Measurements from ENCODE around the gene PSME1. TPM values are rescaled to one million over a fixed set of nuclear protein-coding genes. Genes with fewer than 3 reads are reported as not detected.

Gene PSME1
- total and polyA plus RNA-seq, 2 of the 13 experiments (the other 11 are each of a cell fraction or from before 2014, with no cell fraction given), result 159 to 608 TPM

DNA sequence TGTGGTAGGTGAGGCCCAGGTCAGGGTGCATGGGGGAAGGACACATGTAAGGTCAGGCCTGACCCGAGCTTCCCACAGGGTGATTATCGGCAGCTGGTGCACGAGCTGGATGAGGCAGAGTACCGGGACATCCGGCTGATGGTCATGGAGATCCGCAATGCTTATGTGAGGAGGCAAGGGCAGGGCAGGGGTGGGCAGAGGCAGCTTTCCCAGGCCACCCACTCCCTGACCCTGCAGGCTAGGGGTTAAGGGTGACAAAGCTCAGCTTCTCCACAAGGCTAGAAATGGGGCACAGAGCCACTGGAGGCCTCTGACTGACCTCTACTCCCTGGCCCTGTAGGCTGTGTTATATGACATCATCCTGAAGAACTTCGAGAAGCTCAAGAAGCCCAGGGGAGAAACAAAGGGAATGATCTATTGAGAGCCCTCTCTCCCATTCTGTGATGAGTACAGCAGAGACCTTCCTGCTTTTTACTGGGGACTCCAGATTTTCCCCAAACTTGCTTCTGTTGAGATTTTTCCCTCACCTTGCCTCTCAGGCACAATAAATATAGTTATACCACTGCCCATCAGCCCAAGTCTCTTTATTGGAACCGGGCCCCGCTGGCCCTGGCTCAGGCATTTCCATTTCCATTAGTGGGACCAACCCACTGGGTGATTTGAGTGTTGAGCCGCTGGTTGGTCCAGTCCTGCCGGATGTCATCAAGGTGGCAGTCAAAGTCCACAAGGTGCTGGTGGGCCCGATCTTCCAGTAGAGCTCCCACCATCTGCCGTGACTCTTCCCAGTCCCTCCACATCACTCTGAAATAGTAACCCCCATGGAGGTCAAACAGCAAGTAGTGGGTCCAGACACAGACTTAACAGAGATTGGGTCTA lies 2.6 kb downstream of the PSME1 start (continued):
- TF ChIP-seq, protein P1, sequence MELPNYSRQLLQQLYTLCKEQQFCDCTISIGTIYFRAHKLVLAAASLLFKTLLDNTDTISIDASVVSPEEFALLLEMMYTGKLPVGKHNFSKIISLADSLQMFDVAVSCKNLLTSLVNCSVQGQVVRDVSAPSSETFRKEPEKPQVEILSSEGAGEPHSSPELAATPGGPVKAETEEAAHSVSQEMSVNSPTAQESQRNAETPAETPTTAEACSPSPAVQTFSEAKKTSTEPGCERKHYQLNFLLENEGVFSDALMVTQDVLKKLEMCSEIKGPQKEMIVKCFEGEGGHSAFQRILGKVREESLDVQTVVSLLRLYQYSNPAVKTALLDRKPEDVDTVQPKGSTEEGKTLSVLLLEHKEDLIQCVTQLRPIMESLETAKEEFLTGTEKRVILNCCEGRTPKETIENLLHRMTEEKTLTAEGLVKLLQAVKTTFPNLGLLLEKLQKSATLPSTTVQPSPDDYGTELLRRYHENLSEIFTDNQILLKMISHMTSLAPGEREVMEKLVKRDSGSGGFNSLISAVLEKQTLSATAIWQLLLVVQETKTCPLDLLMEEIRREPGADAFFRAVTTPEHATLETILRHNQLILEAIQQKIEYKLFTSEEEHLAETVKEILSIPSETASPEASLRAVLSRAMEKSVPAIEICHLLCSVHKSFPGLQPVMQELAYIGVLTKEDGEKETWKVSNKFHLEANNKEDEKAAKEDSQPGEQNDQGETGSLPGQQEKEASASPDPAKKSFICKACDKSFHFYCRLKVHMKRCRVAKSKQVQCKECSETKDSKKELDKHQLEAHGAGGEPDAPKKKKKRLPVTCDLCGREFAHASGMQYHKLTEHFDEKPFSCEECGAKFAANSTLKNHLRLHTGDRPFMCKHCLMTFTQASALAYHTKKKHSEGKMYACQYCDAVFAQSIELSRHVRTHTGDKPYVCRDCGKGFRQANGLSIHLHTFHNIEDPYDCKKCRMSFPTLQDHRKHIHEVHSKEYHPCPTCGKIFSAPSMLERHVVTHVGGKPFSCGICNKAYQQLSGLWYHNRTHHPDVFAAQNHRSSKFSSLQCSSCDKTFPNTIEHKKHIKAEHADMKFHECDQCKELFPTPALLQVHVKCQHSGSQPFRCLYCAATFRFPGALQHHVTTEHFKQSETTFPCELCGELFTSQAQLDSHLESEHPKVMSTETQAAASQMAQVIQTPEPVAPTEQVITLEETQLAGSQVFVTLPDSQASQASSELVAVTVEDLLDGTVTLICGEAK (IDR thresholded peaks at IDR 0.05), result no peak
- TF ChIP-seq, protein P1 (CRISPR knock-in tag; IDR thresholded peaks at IDR 0.05), result no peak
- TF ChIP-seq SP140L (CRISPR knock-in tag; IDR thresholded peaks at IDR 0.05; ENCODE audit: borderline replicate concordance) (no peak), ZSCAN29 (CRISPR knock-in tag; conservative IDR thresholded peaks at IDR 0.05) (no peak), MTA1 (CRISPR knock-in tag; IDR thresholded peaks at IDR 0.05; ENCODE audit: borderline replicate concordance) (peak; percentile 49; the same call in 1 of the 2 replicates), SALL1 (CRISPR knock-in tag; IDR thresholded peaks at IDR 0.05) (0 out of 2 replicates have a peak, but pooled peaks have one; percentile 9), RBAK (CRISPR knock-in tag; IDR thresholded peaks at IDR 0.05) (peak; percentile 22; the same call in 1 of the 2 replicates), SYNCRIP (IDR thresholded peaks at IDR 0.05; ENCODE audit: insufficient read depth, low read depth, low read length) (no peak), ZNF530 (CRISPR knock-in tag; IDR thresholded peaks at IDR 0.05; ENCODE audit: low read depth) (no peak)
- TF ChIP-seq, protein P2, sequence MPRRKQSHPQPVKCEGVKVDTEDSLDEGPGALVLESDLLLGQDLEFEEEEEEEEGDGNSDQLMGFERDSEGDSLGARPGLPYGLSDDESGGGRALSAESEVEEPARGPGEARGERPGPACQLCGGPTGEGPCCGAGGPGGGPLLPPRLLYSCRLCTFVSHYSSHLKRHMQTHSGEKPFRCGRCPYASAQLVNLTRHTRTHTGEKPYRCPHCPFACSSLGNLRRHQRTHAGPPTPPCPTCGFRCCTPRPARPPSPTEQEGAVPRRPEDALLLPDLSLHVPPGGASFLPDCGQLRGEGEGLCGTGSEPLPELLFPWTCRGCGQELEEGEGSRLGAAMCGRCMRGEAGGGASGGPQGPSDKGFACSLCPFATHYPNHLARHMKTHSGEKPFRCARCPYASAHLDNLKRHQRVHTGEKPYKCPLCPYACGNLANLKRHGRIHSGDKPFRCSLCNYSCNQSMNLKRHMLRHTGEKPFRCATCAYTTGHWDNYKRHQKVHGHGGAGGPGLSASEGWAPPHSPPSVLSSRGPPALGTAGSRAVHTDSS (CRISPR knock-in tag; conservative IDR thresholded peaks at IDR 0.05), result no peak
- TF ChIP-seq, protein P3, sequence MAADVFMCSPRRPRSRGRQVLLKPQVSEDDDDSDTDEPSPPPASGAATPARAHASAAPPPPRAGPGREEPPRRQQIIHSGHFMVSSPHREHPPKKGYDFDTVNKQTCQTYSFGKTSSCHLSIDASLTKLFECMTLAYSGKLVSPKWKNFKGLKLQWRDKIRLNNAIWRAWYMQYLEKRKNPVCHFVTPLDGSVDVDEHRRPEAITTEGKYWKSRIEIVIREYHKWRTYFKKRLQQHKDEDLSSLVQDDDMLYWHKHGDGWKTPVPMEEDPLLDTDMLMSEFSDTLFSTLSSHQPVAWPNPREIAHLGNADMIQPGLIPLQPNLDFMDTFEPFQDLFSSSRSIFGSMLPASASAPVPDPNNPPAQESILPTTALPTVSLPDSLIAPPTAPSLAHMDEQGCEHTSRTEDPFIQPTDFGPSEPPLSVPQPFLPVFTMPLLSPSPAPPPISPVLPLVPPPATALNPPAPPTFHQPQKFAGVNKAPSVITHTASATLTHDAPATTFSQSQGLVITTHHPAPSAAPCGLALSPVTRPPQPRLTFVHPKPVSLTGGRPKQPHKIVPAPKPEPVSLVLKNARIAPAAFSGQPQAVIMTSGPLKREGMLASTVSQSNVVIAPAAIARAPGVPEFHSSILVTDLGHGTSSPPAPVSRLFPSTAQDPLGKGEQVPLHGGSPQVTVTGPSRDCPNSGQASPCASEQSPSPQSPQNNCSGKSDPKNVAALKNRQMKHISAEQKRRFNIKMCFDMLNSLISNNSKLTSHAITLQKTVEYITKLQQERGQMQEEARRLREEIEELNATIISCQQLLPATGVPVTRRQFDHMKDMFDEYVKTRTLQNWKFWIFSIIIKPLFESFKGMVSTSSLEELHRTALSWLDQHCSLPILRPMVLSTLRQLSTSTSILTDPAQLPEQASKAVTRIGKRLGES (CRISPR knock-in tag; IDR thresholded peaks at IDR 0.05; ENCODE audit: borderline replicate concordance), result no peak
- TF ChIP-seq, protein P4, sequence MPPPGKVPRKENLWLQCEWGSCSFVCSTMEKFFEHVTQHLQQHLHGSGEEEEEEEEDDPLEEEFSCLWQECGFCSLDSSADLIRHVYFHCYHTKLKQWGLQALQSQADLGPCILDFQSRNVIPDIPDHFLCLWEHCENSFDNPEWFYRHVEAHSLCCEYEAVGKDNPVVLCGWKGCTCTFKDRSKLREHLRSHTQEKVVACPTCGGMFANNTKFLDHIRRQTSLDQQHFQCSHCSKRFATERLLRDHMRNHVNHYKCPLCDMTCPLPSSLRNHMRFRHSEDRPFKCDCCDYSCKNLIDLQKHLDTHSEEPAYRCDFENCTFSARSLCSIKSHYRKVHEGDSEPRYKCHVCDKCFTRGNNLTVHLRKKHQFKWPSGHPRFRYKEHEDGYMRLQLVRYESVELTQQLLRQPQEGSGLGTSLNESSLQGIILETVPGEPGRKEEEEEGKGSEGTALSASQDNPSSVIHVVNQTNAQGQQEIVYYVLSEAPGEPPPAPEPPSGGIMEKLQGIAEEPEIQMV (CRISPR knock-in tag; IDR thresholded peaks at IDR 0.05; ENCODE audit: low read depth), result no peak; the same call in 1 of the 2 replicates

Measured in HepG2 (cell line).